ENCODE measurements around the gene KRT37. TPM values are rescaled to one million over a fixed set of nuclear protein-coding genes. Genes with fewer than 3 reads are reported as not detected.
"Not testable (repeated sequence)": the region's sequence is repeated elsewhere in the genome, so short reads cannot be mapped to it uniquely, and the experiment has no call there.

The KRT37 gene
- total RNA-seq, 2 donors from 2014 or later: not detected

GRCh38 chr17:41413353-41413957 lies 10.9 kb downstream of the KRT37 start:
- DNase-seq (ENCODE audit: low spot score): no peak
- intact Hi-C loops (cut with DNase I): no loop called here

DNA sequence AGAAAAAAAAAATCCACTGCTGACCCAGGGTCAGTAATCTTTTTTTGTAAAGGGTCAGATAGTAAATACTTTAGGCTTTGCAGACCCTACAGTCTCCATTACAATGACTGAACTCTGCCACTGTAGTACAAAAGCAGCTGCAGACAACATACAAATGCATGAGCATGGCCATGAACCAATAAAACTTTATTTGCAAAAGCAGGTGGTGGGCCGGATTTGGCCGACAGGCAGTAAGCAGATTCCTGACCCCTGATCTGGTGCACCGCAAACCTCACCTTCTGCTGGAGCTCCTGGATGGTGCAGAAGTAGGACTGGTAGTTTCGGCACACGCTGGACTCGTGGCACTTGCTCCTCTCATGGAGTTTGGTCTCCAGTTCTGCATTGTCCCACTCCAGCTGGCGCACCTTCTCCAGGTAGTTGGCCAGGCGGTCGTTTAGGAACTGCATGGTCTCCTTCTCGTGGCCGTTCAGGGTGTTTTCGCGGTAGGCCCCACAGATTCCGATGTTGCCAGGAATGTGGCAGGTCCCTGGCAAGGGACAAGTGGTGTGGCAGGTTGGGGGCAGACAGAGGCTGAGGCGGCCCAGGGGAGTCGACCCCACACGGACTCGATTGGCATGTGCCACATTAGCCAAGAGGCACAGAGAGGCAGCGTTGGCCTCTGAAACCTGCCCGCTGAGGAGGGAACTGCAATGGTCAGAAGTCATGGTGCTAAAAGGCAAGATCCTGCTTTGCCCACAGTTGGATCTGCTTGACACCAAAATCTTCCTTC lies 13.1 kb downstream of the KRT37 start:
- intact Hi-C loops (cut with DNase I): no loop called here
- DNase-seq (ENCODE audit: low spot score): no peak

GRCh38 chr17:41407226-41407625 lies 17.2 kb downstream of the KRT37 start:
- intact Hi-C loops (cut with DNase I): no loop called here

GRCh38 chr17:41406205-41406604 lies 18.2 kb downstream of the KRT37 start:
- intact Hi-C loops (cut with DNase I): no loop called here

More at GRCh38 chr17:41407226-41407625, 17.2 kb downstream of the KRT37 start:
- no peak for DNase-seq (ENCODE audit: low spot score)

DNA sequence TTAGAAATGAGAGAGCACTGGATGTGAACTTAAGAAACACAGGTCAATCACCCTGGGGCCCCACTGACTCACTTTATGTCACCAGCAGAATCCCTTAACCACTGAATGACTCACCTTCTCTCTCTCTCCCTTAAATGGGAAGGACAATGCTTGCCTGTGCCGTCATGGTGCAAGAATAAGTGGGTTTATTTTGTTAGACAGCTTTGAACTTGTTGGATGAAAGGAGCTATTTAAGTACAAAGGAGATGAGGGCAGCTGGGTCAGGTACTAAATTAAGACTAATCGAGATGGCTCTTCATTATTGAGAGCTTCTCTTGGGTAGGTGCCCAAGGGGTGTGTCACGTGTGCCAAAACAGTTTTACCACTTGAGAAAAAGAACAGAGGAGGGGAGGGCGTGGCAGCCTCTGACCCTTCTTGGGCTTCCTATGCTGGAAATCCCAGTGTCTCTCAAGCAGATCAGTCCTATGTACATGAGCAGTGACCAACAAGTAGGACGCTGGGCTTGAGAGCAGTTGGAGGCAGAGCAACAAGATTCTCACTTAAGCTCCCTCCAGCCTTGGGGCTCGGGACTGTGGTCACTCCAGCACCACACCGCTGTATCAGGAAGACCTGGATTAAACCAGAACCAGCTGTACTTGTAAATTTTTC lies 20.2 kb downstream of the KRT37 start:
- no peak for DNase-seq (ENCODE audit: low spot score)
- intact Hi-C loops (cut with DNase I): no loop called here

More at GRCh38 chr17:41406205-41406604, 18.2 kb downstream of the KRT37 start:
- DNase-seq (ENCODE audit: low spot score): no peak

GRCh38 chr17:41403404-41404023 lies 20.9 kb downstream of the KRT37 start:
- intact Hi-C loops (cut with DNase I): no loop called here
- no peak for DNase-seq (ENCODE audit: low spot score)

- intact Hi-C loops (cut with DNase I): no loop called here
- DNase-seq (ENCODE audit: low spot score): no peak
Measured at GRCh38 chr17:41402161-41402560, 22.2 kb downstream of the KRT37 start.

DNA sequence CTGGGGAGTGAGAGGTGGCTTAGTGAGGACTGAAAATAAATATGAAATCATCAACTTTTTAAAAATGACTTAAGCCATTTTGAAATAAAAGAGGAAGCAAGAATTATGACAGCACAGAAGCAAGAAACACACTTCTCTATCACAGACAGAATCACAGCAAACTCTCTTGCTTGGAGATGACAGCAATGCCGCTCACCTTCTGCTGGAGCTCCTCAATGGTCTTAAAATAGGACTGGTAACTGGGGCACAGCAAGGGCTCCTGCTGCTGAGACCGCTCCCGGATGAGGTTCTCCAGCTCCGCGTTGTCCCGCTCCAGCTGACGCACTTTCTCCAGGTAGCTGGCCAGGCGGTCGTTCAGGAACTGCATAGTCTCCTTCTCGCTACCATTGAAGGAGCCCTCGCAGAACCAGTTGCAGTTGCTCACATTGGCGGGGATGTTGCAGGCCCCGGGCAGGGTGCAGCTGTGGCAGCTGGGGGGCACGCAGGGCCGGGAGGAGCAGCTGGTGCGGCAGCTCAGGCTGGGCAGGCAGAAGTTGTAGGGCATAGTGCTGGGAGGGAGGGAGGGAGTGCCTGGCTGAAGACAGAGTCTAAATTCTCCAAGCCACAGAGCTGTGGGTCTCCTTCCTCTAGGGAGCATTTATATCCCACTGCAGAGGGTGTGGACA lies 27.3 kb downstream of the KRT37 start, which contains the start of gene KRT31:
Gene KRT31, minus strand, starts transcription at position 613 of the 665 bp plus-strand sequence. Its CDS starts 69 bp downstream, at position 544.
- DNase-seq (ENCODE audit: low spot score): no peak
- intact Hi-C loops (cut with DNase I): no loop called here

- intact Hi-C loops (cut with DNase I): no loop called here
- no peak for DNase-seq (ENCODE audit: low spot score)
Measured at GRCh38 chr17:41396340-41396739, 28.0 kb downstream of the KRT37 start.

DNA sequence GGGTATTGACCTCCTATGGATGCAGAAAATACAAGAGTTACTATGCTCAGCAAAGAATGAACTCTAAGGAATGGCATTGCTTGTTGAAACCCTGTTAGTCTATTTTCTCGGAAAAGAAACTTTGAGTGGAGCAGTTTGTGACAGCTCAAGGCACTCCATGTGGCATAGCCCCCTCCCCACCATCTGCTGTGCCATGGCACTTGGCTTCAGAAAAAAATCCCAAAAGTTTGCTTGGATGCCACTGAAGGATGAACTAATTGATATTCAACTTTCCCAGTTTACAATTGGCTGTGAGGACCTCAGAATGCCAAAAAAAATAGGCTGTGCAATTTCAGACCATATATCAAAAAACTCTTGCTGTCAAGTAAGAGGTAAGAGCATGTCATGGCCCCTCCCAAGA lies 28.8 kb downstream of the KRT37 start:
- intact Hi-C loops (cut with DNase I): no loop called here
- no peak for DNase-seq (ENCODE audit: low spot score)

DNA sequence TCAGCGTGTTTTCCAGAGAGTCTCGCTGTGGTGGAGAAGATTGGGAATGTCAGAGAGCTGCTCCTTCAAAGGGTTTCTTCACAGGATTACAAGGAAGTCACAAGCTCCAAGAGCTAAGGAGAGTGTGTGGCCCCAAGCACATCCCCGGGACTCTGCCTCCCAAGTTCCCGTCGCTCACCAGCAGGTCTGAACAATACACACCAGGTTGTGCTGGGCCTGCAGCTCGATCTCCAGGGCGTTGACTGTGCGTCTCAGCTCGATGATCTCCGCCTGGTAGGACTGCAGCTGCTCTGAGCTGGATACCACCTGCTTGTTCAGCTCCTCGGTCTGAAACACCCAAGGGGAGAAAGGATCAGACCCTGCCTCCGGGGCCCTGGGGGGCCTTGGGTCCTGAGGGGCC lies 29.3 kb downstream of the KRT37 start:
- DNase-seq (ENCODE audit: low spot score); intact Hi-C loops (cut with DNase I): not testable (repeated sequence)

- intact Hi-C loops (cut with DNase I): no loop called here
- DNase-seq (ENCODE audit: low spot score): no peak
Measured at GRCh38 chr17:41394254-41394996, 30.0 kb downstream of the KRT37 start.

DNA sequence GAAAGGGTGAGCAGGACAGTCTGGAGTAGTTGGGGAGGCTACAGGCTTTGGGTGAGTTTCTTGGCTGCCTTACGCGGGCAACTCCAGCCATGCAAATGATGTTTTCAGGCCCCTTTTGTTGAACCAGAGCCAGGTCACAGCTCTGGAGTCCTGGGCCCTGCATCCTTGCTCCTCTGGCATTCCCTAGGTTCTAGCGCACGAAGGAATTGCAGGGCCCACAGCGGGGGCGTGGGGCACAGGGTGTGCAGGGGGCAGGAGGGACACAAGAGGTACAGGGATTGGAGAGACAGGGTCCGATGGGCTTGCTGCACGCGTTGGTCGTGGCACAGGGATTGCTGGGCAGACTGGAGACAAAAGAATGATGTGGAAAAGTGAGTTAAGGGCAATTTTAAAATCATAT lies 30.6 kb downstream of the KRT37 start:
- intact Hi-C loops (cut with DNase I): no loop called here
- no peak for DNase-seq (ENCODE audit: low spot score)

DNA sequence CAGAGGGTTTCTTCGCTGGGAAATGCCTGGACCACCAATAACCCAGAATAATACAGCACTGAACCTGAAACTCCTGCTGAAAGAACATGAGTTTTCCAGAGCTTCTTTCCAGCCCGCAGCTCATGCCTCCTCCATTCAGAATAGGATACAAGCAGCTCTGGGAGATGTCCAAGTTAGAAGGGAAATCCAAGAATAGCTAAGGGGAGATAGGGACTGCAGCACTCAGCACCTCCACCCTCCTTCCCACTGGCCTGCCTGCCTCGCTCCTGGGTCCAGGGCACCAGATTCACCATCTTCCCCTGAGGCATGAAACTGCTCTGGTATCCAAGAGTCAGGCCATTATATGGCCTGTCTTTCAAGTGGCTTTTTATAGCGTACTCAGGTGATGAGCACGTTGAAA lies 31.1 kb downstream of the KRT37 start:
- intact Hi-C loops (cut with DNase I): no loop called here
- DNase-seq (ENCODE audit: low spot score): no peak

DNA sequence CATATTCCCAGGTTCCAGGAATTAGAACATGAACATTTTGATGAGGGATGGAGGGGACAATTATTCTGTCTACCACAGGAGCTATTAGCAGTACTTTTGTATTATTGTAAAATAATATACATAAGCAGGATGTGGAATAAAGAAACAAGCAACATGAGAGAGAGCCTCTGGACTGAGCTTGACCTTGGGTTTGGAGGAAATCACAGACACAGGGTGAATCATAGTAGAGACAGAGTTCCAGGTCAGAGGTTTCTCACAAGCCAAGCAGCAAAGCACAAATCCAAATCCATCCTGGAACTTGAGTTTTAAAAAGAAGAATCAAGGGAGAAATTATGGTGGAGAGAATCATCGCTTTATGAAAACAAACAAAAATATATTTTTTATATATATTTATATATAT lies 32.1 kb downstream of the KRT37 start:
- intact Hi-C loops (cut with DNase I): no loop called here
- no peak for DNase-seq (ENCODE audit: low spot score)

DNA sequence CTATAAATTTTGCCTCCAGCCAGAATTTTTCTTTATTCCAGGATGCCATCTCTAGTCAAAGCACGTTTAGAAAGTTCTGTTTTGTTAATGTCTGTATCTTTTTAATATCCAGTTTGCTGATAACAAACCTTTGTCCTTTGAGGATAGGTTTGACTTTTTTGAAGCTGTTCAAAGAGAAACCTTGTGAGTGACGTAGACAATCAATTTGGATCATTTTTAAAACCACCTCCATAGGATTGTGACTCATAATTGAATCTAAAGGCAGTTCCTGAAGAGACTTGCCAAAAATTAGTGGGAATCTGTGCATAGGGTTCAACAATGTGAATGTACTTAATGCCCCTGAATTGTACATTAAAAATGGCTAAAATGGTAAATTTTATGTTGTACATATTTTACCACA lies 32.9 kb downstream of the KRT37 start:
- no peak for DNase-seq (ENCODE audit: low spot score)
- intact Hi-C loops (cut with DNase I): no loop called here

- DNase-seq (ENCODE audit: low spot score): no peak
- intact Hi-C loops (cut with DNase I): no loop called here
Measured at GRCh38 chr17:41390411-41390938, 33.9 kb downstream of the KRT37 start.

DNA sequence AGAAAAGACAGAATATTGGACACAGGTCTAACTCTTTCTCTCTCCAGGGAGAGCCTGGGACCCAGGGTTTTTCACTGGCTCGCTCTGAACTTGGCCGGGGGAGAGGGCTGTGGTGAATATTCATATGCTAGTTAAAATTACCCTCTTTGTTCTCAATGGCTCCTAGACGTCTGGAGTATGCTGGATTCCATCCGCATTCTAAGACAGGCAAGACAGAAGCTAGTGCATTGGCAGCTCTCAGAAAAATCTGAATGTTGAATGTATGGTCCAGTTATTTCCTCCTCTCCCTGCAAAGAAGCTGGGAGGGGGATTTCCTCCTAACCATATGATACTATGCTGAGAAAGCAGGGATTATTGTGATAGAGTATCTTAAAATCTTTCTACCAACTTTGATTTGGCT lies 36.7 kb downstream of the KRT37 start:
- intact Hi-C loops (cut with DNase I): no loop called here

GRCh38 chr17:41386227-41386626 lies 38.2 kb downstream of the KRT37 start:
- no peak for DNase-seq (ENCODE audit: low spot score)

More for the DNA sequence above, 36.7 kb downstream of the KRT37 start:
- no peak for DNase-seq (ENCODE audit: low spot score)

More at GRCh38 chr17:41386227-41386626, 38.2 kb downstream of the KRT37 start:
- intact Hi-C loops (cut with DNase I): no loop called here

Data from posterior vena cava (tissue), 2 donors.